WTC11 (cell line): Measurements from ENCODE around the gene HOXB8. TPM values are rescaled to one million over a fixed set of nuclear protein-coding genes. Genes with fewer than 3 reads are reported as not detected.

Experiments used
- ATAC-seq: fragments of 200-7000 bp; cut with Tn5 transposase; 2 replicates; pipeline ENCODE4 v1.10.0; 2021; ENCODE audit warnings: mild to moderate bottlenecking, moderate library complexity
- CTCF ChIA-PET: fragments of 300-600 bp; sonication (Branson Sonifier 250); formaldehyde crosslinking; loops from one replicate; lab custom pipeline; 2021; ENCODE audit warnings: antibody characterized with exemption; lab: Charles Lee
- POLR2A ChIA-PET: fragments of 350-600 bp; sonication (Branson Sonifier 250); formaldehyde crosslinking; loops from one replicate; lab custom pipeline; 2021; ENCODE audit warnings: antibody characterized with exemption; lab: Charles Lee
- DNase-seq: peaks from one replicate; pipeline ENCODE4 v3.0.0; 2021; ENCODE audit warnings: low spot score
- H3K27ac Mint-ChIP-seq: 2 replicates; pipeline ENCODE4 v1.8.0; 2021; ENCODE audit warnings: mixed read lengths
- H3K27me3 Mint-ChIP-seq: 2 replicates; pipeline ENCODE4 v1.8.0; 2021; ENCODE audit warnings: low read depth, mild to moderate bottlenecking, moderate library complexity, mixed read lengths
- H3K36me3 Mint-ChIP-seq: 2 replicates; pipeline ENCODE4 v1.8.0; 2021; ENCODE audit warnings: mixed read lengths
- H3K4me1 Mint-ChIP-seq: 2 replicates; pipeline ENCODE4 v1.8.0; 2022; ENCODE audit warnings: mixed read lengths
- H3K4me3 Mint-ChIP-seq: 2 replicates; pipeline ENCODE4 v1.8.0; 2021; ENCODE audit warnings: mild to moderate bottlenecking, moderate library complexity, mixed read lengths
- H3K9me3 Mint-ChIP-seq: 2 replicates; pipeline ENCODE4 v1.8.0; 2021; ENCODE audit warnings: mixed read lengths
- ELF4 ChIP-seq: sonication (generic); formaldehyde crosslinking; IDR thresholded peaks from 2 replicates; pipeline ENCODE4 v1.8.1; 2022; ENCODE audit warnings: low read depth, mild to moderate bottlenecking, moderate library complexity, missing genetic modification reagents
- FOXJ3 ChIP-seq: sonication (generic); formaldehyde crosslinking; IDR thresholded peaks from 2 replicates; pipeline ENCODE4 v1.9.0; 2021; ENCODE audit warnings: missing genetic modification reagents, mild to moderate bottlenecking, borderline replicate concordance
- FOXP1 ChIP-seq: sonication (generic); formaldehyde crosslinking; IDR thresholded peaks from 2 replicates; pipeline ENCODE4 v1.8.0; 2022; ENCODE audit warnings: missing genetic modification reagents, mild to moderate bottlenecking, moderate library complexity, borderline replicate concordance
- IRF2 ChIP-seq: sonication (generic); formaldehyde crosslinking; IDR thresholded peaks from 2 replicates; pipeline ENCODE4 v1.8.0; 2022; ENCODE audit warnings: low read depth, missing genetic modification reagents, borderline replicate concordance
- JAZF1 ChIP-seq: fragments of 250-450 bp; sonication (Bioruptor Pico); IDR thresholded peaks from 2 replicates; pipeline ENCODE4 v1.9.0; 2021; ENCODE audit warnings: moderate library complexity, mild to moderate bottlenecking, inconsistent platforms
- NR2C2 ChIP-seq: sonication (generic); formaldehyde crosslinking; IDR thresholded peaks from 2 replicates; pipeline ENCODE4 v1.8.0; 2022; ENCODE audit warnings: mild to moderate bottlenecking, missing genetic modification reagents
- PRRX2 ChIP-seq: fragments of 250-450 bp; sonication (Bioruptor Pico); IDR thresholded peaks from 2 replicates; pipeline ENCODE4 v1.8.0; 2021; ENCODE audit warnings: mild to moderate bottlenecking
- STAT6 ChIP-seq: sonication (generic); formaldehyde crosslinking; conservative IDR thresholded peaks from 2 replicates; pipeline ENCODE4 v1.8.1; 2023; ENCODE audit warnings: mild to moderate bottlenecking, low read depth, missing genetic modification reagents, moderate library complexity
- ZNF219 ChIP-seq: sonication (generic); formaldehyde crosslinking; IDR thresholded peaks from 2 replicates; pipeline ENCODE4 v1.8.0; 2023; ENCODE audit warnings: missing genetic modification reagents, mild to moderate bottlenecking, borderline replicate concordance
- ZNF416 ChIP-seq: fragments of 250-450 bp; sonication (Bioruptor Pico); IDR thresholded peaks from 2 replicates; pipeline ENCODE4 v1.9.0; 2021; ENCODE audit warnings: mild to moderate bottlenecking, inconsistent platforms
- total RNA-seq: library from RNA; stranded (reverse); gene quantifications from 3 replicates; pipeline ENCODE4 v1.2.3, GENCODE V29; 2021
- TF ChIP-seq, protein P1 (sequence below): sonication (generic); formaldehyde crosslinking; IDR thresholded peaks from 2 replicates; pipeline ENCODE4 v1.8.0; 2022; ENCODE audit warnings: missing genetic modification reagents
- TF ChIP-seq, protein P2 (sequence below): sonication (generic); formaldehyde crosslinking; IDR thresholded peaks from 2 replicates; pipeline ENCODE4 v1.8.1; 2022; ENCODE audit warnings: mild to moderate bottlenecking, moderate library complexity, missing genetic modification reagents
- TF ChIP-seq, protein P3 (sequence below): sonication (generic); formaldehyde crosslinking; IDR thresholded peaks from 2 replicates; pipeline ENCODE4 v1.8.0; 2022; ENCODE audit warnings: mild to moderate bottlenecking, missing genetic modification reagents
- TF ChIP-seq, protein P4 (sequence below): fragments of 250-450 bp; sonication (Bioruptor Pico); IDR thresholded peaks from 2 replicates; pipeline ENCODE4 v1.9.0; 2021; ENCODE audit warnings: mild to moderate bottlenecking

The HOXB8 gene
- total RNA-seq, 1 experiment from 2014 or later, result not detected

DNA sequence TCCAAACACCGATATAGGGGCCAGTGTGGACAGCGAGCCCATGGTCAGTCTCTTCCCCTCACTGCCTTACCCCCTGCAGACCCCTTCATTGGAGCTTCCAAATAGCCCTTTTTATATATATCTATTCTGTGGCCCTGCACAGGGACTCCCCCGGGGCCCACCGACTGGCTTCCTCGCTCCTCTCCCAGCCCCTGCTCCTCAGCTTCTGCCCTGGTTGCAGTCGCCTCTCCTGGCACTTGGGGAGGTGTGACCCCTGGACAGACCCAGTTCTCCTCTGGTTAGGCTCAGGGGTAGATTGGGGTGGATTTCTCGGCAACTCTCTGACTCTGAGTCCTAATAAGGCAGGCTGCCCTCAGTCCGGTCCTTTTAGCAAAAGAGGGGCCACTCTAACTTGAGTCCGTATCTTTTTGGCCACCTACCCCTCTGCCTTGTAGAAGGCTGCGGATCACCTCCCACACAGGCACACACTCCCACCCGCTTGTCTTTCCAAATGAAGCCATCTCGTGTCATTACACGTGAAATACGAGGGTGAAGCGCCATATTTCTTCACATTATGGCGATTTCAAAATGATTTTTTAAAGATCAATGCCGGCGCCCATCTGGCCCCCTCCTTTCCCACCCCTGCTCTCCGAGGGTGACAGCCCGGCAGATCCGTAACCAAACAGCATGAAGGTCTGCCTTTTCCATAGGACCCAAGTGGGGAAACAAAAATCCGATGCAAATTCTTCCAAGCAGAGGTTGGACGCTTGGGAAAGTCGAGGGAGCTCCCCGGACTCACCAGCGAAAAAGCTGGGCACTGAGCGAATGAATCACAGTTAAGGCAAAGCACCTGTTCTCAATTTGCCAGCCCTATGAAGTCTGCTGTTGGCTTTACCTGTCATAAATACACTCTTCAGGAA lies 12.8 kb upstream of the HOXB8 start (continued):
- no peak for TF ChIP-seq STAT6 (CRISPR knock-in tag)
- TF ChIP-seq NR2C2, result no peak

GRCh38 chr17:48627118-48627597 lies 12.1 kb upstream of the HOXB8 start:
- H3K4me1 Mint-ChIP-seq, result peaks cover 12% of the 10 kb centered on the region
- H3K27me3 Mint-ChIP-seq, result peaks cover 100% of the 10 kb centered on the region; the same call in 1 of the 2 replicates
- ChIA-PET POLR2A (no interaction called here), CTCF (interaction anchor here (3.5 kb wide), 1 partner anchor 9 kb away, joined by 54 read pairs; no protein-coding TSS in a partner anchor)
- ATAC-seq (no peak), DNase-seq (no peak)
- TF ChIP-seq ZNF416 (CRISPR knock-in tag), result no peak
- TF ChIP-seq IRF2 (CRISPR knock-in tag), result no peak
- TF ChIP-seq JAZF1, result no peak
- TF ChIP-seq, protein P1, sequence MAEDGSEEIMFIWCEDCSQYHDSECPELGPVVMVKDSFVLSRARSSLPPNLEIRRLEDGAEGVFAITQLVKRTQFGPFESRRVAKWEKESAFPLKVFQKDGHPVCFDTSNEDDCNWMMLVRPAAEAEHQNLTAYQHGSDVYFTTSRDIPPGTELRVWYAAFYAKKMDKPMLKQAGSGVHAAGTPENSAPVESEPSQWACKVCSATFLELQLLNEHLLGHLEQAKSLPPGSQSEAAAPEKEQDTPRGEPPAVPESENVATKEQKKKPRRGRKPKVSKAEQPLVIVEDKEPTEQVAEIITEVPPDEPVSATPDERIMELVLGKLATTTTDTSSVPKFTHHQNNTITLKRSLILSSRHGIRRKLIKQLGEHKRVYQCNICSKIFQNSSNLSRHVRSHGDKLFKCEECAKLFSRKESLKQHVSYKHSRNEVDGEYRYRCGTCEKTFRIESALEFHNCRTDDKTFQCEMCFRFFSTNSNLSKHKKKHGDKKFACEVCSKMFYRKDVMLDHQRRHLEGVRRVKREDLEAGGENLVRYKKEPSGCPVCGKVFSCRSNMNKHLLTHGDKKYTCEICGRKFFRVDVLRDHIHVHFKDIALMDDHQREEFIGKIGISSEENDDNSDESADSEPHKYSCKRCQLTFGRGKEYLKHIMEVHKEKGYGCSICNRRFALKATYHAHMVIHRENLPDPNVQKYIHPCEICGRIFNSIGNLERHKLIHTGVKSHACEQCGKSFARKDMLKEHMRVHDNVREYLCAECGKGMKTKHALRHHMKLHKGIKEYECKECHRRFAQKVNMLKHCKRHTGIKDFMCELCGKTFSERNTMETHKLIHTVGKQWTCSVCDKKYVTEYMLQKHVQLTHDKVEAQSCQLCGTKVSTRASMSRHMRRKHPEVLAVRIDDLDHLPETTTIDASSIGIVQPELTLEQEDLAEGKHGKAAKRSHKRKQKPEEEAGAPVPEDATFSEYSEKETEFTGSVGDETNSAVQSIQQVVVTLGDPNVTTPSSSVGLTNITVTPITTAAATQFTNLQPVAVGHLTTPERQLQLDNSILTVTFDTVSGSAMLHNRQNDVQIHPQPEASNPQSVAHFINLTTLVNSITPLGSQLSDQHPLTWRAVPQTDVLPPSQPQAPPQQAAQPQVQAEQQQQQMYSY, result no peak
- no peak for TF ChIP-seq ELF4 (CRISPR knock-in tag)
- no peak for TF ChIP-seq FOXP1 (CRISPR knock-in tag)
- TF ChIP-seq, protein P2, sequence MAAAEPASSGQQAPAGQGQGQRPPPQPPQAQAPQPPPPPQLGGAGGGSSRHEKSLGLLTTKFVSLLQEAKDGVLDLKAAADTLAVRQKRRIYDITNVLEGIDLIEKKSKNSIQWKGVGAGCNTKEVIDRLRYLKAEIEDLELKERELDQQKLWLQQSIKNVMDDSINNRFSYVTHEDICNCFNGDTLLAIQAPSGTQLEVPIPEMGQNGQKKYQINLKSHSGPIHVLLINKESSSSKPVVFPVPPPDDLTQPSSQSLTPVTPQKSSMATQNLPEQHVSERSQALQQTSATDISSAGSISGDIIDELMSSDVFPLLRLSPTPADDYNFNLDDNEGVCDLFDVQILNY (CRISPR knock-in tag), result no peak
- no peak for TF ChIP-seq FOXJ3 (CRISPR knock-in tag)
- TF ChIP-seq ZNF219 (CRISPR knock-in tag), result no peak
- TF ChIP-seq, protein P3, sequence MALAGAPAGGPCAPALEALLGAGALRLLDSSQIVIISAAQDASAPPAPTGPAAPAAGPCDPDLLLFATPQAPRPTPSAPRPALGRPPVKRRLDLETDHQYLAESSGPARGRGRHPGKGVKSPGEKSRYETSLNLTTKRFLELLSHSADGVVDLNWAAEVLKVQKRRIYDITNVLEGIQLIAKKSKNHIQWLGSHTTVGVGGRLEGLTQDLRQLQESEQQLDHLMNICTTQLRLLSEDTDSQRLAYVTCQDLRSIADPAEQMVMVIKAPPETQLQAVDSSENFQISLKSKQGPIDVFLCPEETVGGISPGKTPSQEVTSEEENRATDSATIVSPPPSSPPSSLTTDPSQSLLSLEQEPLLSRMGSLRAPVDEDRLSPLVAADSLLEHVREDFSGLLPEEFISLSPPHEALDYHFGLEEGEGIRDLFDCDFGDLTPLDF (CRISPR knock-in tag), result no peak
- no peak for TF ChIP-seq PRRX2 (CRISPR knock-in tag)
- TF ChIP-seq, protein P4, sequence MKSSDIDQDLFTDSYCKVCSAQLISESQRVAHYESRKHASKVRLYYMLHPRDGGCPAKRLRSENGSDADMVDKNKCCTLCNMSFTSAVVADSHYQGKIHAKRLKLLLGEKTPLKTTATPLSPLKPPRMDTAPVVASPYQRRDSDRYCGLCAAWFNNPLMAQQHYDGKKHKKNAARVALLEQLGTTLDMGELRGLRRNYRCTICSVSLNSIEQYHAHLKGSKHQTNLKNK (CRISPR knock-in tag), result no peak
- peak overlapping the region; percentile 23; the same call in 1 of the 2 replicates for H3K4me3 Mint-ChIP-seq
- H3K27ac Mint-ChIP-seq, result no peak overlapping the region
- no peaks in the 10 kb centered on the region for H3K9me3 Mint-ChIP-seq
- no peaks in the 10 kb centered on the region; the same call in 1 of the 2 replicates for H3K36me3 Mint-ChIP-seq
